KG1 (cell line): ENCODE measurements around the gene ESRP2.

ENCODE experiments used
- DNase-seq: peaks from one replicate; lab custom pipeline; 2025; lab: John Stamatoyannopoulos, UW

The ESRP2 gene

GRCh38 chr16:68263559-68264127 lies 27.7 kb upstream of the ESRP2 start:
- DNase-seq, result no peak

- DNase-seq, result no peak
Measured at GRCh38 chr16:68259007-68259825, 23.3 kb upstream of the ESRP2 start.

GRCh38 chr16:68257906-68258800 lies 22.2 kb upstream of the ESRP2 start:
- no peak for DNase-seq

- no peak for DNase-seq
Measured at GRCh38 chr16:68257251-68257905, 21.5 kb upstream of the ESRP2 start.

- DNase-seq, result no peak
Measured at GRCh38 chr16:68255712-68256111, 19.8 kb upstream of the ESRP2 start.

GRCh38 chr16:68253721-68254120 lies 17.8 kb upstream of the ESRP2 start:
- no peak for DNase-seq

GRCh38 chr16:68252383-68252782 lies 16.5 kb upstream of the ESRP2 start:
- DNase-seq, result no peak

- DNase-seq, result no peak
Measured at GRCh38 chr16:68251832-68252231, 15.9 kb upstream of the ESRP2 start.

- DNase-seq, result no peak
Measured at GRCh38 chr16:68250951-68251350, 15.0 kb upstream of the ESRP2 start.

- no peak for DNase-seq
Measured at GRCh38 chr16:68249371-68249770, 13.4 kb upstream of the ESRP2 start.

- no peak for DNase-seq
Measured at GRCh38 chr16:68247932-68248331, 12.0 kb upstream of the ESRP2 start.

- no peak for DNase-seq
Measured at GRCh38 chr16:68247400-68247799, 11.5 kb upstream of the ESRP2 start.

GRCh38 chr16:68246666-68247065 lies 10.7 kb upstream of the ESRP2 start:
- DNase-seq, result no peak

- no peak for DNase-seq
Measured at GRCh38 chr16:68246121-68246520, 10.2 kb upstream of the ESRP2 start.

- DNase-seq, result peak; percentile 65
Measured at GRCh38 chr16:68244903-68245853, 9.3 kb upstream of the ESRP2 start, which contains the start of gene PLA2G15. Gene PLA2G15, plus strand, starts transcription at chr16:68245373. Its CDS starts 54 bp downstream, at chr16:68245427.

GRCh38 chr16:68244481-68244902 lies 8.6 kb upstream of the ESRP2 start:
- DNase-seq, result no peak

GRCh38 chr16:68242926-68243858 lies 7.3 kb upstream of the ESRP2 start:
- no peak for DNase-seq

GRCh38 chr16:68242085-68242484 lies 6.2 kb upstream of the ESRP2 start:
- no peak for DNase-seq

GRCh38 chr16:68238029-68238345 lies 2.1 kb upstream of the ESRP2 start:
- no peak for DNase-seq
